Mammary epithelial cell (primary cell): Measurements from ENCODE around the gene TAPT1.

Source experiments
- EZH2 ChIP-seq: IDR thresholded peaks from 2 replicates; pipeline ENCODE4 v1.6.1; 2012; ENCODE audit warnings: low read length, inconsistent platforms, borderline replicate concordance
- TF ChIP-seq, protein P1 (sequence below), 2 donors: IDR thresholded peaks in 1 of 2; conservative IDR thresholded peaks in 1 of 2; 2 replicates each; pipeline ENCODE4 v1.5.1; 2011 to 2012; ENCODE audit warnings: inconsistent platforms in 2 of 2, low read length in 2 of 2, mild to moderate bottlenecking in 2 of 2, control low read depth in 1 of 2, low read depth in 1 of 2; ENCODE audit not compliant: insufficient read depth in 1 of 2; ENCODE audit errors: extremely low read depth in 1 of 2

DNA sequence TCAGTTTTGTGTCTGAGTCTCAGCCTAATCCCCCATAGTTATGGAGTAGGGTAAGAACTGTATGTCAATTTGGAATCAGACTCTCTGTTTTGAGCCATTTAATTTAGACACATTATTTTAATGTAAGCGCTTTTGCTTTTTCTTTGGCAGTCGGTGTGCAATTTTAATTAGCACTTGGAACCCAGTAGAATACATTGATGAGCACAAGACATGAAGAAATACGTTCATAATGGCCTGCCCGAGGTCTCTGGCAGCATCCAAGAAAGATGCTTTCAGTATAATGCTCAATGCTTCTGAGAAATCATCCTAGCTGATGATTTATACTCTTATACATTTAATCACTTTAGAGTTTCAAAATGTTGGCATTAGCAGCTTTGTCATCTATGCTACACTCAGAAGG is 8.9 kb upstream of the TAPT1 start:
- TF ChIP-seq, protein P1, sequence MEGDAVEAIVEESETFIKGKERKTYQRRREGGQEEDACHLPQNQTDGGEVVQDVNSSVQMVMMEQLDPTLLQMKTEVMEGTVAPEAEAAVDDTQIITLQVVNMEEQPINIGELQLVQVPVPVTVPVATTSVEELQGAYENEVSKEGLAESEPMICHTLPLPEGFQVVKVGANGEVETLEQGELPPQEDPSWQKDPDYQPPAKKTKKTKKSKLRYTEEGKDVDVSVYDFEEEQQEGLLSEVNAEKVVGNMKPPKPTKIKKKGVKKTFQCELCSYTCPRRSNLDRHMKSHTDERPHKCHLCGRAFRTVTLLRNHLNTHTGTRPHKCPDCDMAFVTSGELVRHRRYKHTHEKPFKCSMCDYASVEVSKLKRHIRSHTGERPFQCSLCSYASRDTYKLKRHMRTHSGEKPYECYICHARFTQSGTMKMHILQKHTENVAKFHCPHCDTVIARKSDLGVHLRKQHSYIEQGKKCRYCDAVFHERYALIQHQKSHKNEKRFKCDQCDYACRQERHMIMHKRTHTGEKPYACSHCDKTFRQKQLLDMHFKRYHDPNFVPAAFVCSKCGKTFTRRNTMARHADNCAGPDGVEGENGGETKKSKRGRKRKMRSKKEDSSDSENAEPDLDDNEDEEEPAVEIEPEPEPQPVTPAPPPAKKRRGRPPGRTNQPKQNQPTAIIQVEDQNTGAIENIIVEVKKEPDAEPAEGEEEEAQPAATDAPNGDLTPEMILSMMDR (conservative IDR thresholded peaks at IDR 0.05 in 1 of 2, IDR thresholded peaks at IDR 0.05 in 1 of 2; ENCODE audit: extremely low read depth in 1 of 2, insufficient read depth in 1 of 2, low read depth in 1 of 2, low read length in 2 of 2): no peak
- no peak for TF ChIP-seq EZH2
